NCI-H1930 (cell line): ENCODE results near the gene NINL.
"Not testable (repeated sequence)": the region's sequence is repeated elsewhere in the genome, so short reads cannot be mapped to it uniquely, and the experiment has no call there.

ENCODE experiments used
- DNase-seq, 2 experiments: peaks; one replicate each; lab custom pipeline; 2025; lab: John Stamatoyannopoulos, UW

The NINL gene

GRCh38 chr20:25592135-25592852 lies 7.0 kb upstream of the NINL start:
- DNase-seq: no peak

GRCh38 chr20:25590778-25591177 lies 5.4 kb upstream of the NINL start:
- DNase-seq: not testable (repeated sequence)

GRCh38 chr20:25588491-25588890 lies 3.2 kb upstream of the NINL start:
- DNase-seq: no peak

GRCh38 chr20:25587536-25587935 lies 2.2 kb upstream of the NINL start:
- DNase-seq: no peak

GRCh38 chr20:25586877-25587276 lies 1.5 kb upstream of the NINL start:
- DNase-seq: no peak

GRCh38 chr20:25583607-25584006 lies 1.7 kb downstream of the NINL start:
- DNase-seq: not testable (repeated sequence)

GRCh38 chr20:25580711-25581110 lies 4.6 kb downstream of the NINL start:
- DNase-seq: no peak

- no peak for DNase-seq
Measured at GRCh38 chr20:25579081-25579770, 6.1 kb downstream of the NINL start.

- no peak for DNase-seq
Measured at GRCh38 chr20:25576783-25577530, 8.4 kb downstream of the NINL start.

GRCh38 chr20:25574411-25574810 lies 10.9 kb downstream of the NINL start:
- no peak for DNase-seq

- no peak for DNase-seq
Measured at GRCh38 chr20:25573288-25574251, 11.8 kb downstream of the NINL start.

- DNase-seq: no peak
Measured at GRCh38 chr20:25571817-25572216, 13.5 kb downstream of the NINL start.

- DNase-seq: no peak
Measured at GRCh38 chr20:25571240-25571639, 14.1 kb downstream of the NINL start.

GRCh38 chr20:25570148-25570530 lies 15.2 kb downstream of the NINL start:
- no peak for DNase-seq

GRCh38 chr20:25567286-25567685 lies 18.0 kb downstream of the NINL start:
- no peak for DNase-seq

- DNase-seq: no peak
Measured at GRCh38 chr20:25566821-25567220, 18.5 kb downstream of the NINL start.

GRCh38 chr20:25565578-25566157 lies 19.7 kb downstream of the NINL start:
- DNase-seq: no peak

- no peak for DNase-seq
Measured at GRCh38 chr20:25563876-25564275, 21.5 kb downstream of the NINL start.

- DNase-seq: no peak
Measured at GRCh38 chr20:25563362-25563761, 22.0 kb downstream of the NINL start.

GRCh38 chr20:25561771-25562170 lies 23.6 kb downstream of the NINL start:
- DNase-seq: not testable (repeated sequence)

- no peak for DNase-seq
Measured at GRCh38 chr20:25553819-25554296, 31.5 kb downstream of the NINL start.
